GM12891 (cell line): ENCODE results near the gene FHOD1.

Experiments used
- PAX5 ChIP-seq: IDR thresholded peaks from 2 replicates; pipeline ENCODE4 v1.6.1; 2011; ENCODE audit warnings: low read length, moderate library complexity, mild to moderate bottlenecking; ENCODE audit not compliant: insufficient read depth, severe bottlenecking
- POLR2A ChIP-seq: IDR thresholded peaks from 2 replicates; pipeline ENCODE4 v1.6.1; 2011; ENCODE audit warnings: low read depth, low read length, control low read depth
- POLR2AphosphoS5 ChIP-seq: IDR thresholded peaks from 2 replicates; pipeline ENCODE4 v1.6.1; 2011; ENCODE audit warnings: low read depth, low read length, control low read depth
- POU2F2 ChIP-seq: IDR thresholded peaks from 2 replicates; pipeline ENCODE4 v1.6.1; 2011; ENCODE audit warnings: low read depth, mild to moderate bottlenecking, control low read depth, low read length, moderate library complexity
- SPI1 ChIP-seq: IDR thresholded peaks from 2 replicates; pipeline ENCODE4 v1.6.1; 2011; ENCODE audit warnings: low read depth, low read length, control low read depth
- TAF1 ChIP-seq: IDR thresholded peaks from 2 replicates; pipeline ENCODE4 v1.6.1; 2011; ENCODE audit warnings: low read depth, low read length, control low read depth

DNA sequence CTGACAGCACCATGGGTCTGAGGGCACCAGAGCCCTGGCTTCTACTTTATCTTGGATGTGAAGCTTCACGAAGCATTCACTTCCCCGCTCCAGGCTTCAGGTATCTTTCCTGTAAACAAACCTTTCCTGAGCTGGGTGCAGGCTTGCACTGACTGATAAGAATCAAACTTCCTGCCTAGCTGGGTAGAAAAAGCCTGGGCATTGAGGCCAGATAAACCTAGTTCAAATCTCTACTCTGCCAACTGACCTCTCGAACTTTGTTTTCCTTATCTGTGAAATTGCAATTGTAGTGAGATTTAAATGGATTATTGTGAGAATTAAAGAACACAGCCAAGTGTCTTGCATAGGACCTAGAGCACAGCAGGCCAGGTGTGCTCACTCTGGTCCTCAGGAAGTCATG lies 23.3 kb downstream of the FHOD1 start:
- TF ChIP-seq POLR2A (no peak), POLR2AphosphoS5 (no peak), SPI1 (no peak), TAF1 (no peak), POU2F2 (no peak), PAX5 (no peak)
